Panc1 (cell line): ENCODE measurements around the gene HDAC6. TPM values are rescaled to one million over a fixed set of nuclear protein-coding genes. Genes with fewer than 3 reads are reported as not detected.

Source experiments
- ATAC-seq: fragments of 200-7000 bp; cut with Tn5 transposase; 2 replicates; pipeline ENCODE4 v1.9.1; 2020; ENCODE audit warnings: mild to moderate bottlenecking, moderate library complexity
- BruUV-seq: library from RNA; stranded (reverse); fragments of 400-500 nt; replicated peaks from 2 replicates; lab custom pipeline; 2021; lab: Mats Ljungman, UMichigan
- CTCF ChIA-PET: fragments of 300-600 bp; sonication (Branson Sonifier 250); formaldehyde crosslinking; loops from one replicate; lab custom pipeline; 2022; ENCODE audit warnings: antibody characterized with exemption; lab: Charles Lee
- POLR2A ChIA-PET: fragments of 300-600 bp; sonication (Branson Sonifier 250); formaldehyde crosslinking; loops from one replicate; lab custom pipeline; 2022; ENCODE audit warnings: antibody characterized with exemption; lab: Charles Lee
- DNase-seq: peaks from one replicate; pipeline ENCODE4 v3.0.0-alpha.2; 2010; ENCODE audit warnings: low read depth, low spot score
- H3K27ac ChIP-seq: 2 replicates; pipeline ENCODE4 v1.5.1; 2011; ENCODE audit warnings: mild to moderate bottlenecking, low read length, inconsistent platforms
- H3K27me3 ChIP-seq: fragments of 200-500 bp; sonication (Bioruptor generic); 2 replicates; pipeline ENCODE4 v1.6.0; 2014; ENCODE audit warnings: low read length, inconsistent platforms; ENCODE audit not compliant: control insufficient read depth, insufficient read depth
- H3K36me3 ChIP-seq: fragments of 200-500 bp; sonication (Bioruptor generic); 2 replicates; pipeline ENCODE4 v1.5.1; 2014; ENCODE audit warnings: inconsistent platforms, mild to moderate bottlenecking, low read length, moderate library complexity; ENCODE audit not compliant: control insufficient read depth, insufficient read depth
- H3K4me1 ChIP-seq: 2 replicates; pipeline ENCODE4 v1.5.1; 2011; ENCODE audit warnings: inconsistent platforms, mild to moderate bottlenecking, low read length, moderate library complexity; ENCODE audit not compliant: control insufficient read depth, insufficient read depth
- H3K4me3 ChIP-seq, 2 experiments: 2 replicates each; pipeline ENCODE4 v1.5.1; 2011 to 2012; ENCODE audit warnings: low read depth in 2 of 2, low read length in 2 of 2, mild to moderate bottlenecking in 2 of 2, inconsistent platforms in 1 of 2, moderate library complexity in 1 of 2
- H3K9me3 ChIP-seq: fragments of 200-500 bp; sonication (Bioruptor generic); 2 replicates; pipeline ENCODE4 v1.5.1; 2014; ENCODE audit warnings: low read depth, mild to moderate bottlenecking, inconsistent platforms, low read length, moderate library complexity; ENCODE audit not compliant: control insufficient read depth, insufficient read depth
- POLR2AphosphoS5 ChIP-seq: IDR thresholded peaks from 2 replicates; pipeline ENCODE4 v1.6.1; 2012; ENCODE audit warnings: mild to moderate bottlenecking, low read depth, low read length, moderate library complexity
- REST ChIP-seq, 2 experiments: IDR thresholded peaks; 2 replicates each; pipeline ENCODE4 v1.6.1; 2011 to 2012; ENCODE audit warnings: low read depth in 2 of 2, control low read depth in 1 of 2, low read length in 1 of 2, mild to moderate bottlenecking in 1 of 2, moderate library complexity in 1 of 2; ENCODE audit not compliant: insufficient read depth in 1 of 2
- SIN3A ChIP-seq: IDR thresholded peaks from 2 replicates; pipeline ENCODE4 v1.6.1; 2012; ENCODE audit warnings: low read depth, mild to moderate bottlenecking, low read length, moderate library complexity, borderline replicate concordance; ENCODE audit not compliant: insufficient read depth
- TCF7L2 ChIP-seq: IDR thresholded peaks from 2 replicates; pipeline ENCODE4 v1.6.1; 2011; ENCODE audit warnings: mild to moderate bottlenecking, low read depth, low read length, inconsistent platforms
- in situ Hi-C: cut with HindIII; loops from 2 replicates; pipeline ENCODE4 v1.10.0; 2016; ENCODE audit warnings: low sequenced_read_pairs, low pct_unique_long_range_greater_than_20kb
- intact Hi-C: fragments of 100-400 bp; cut with micrococcal nuclease; formaldehyde crosslinking; loops from one replicate; pipeline ENCODE4 v1.10.0; 2022; ENCODE audit not compliant: unreplicated experiment
- total RNA-seq: library from RNA; stranded (reverse); gene quantifications from one replicate; pipeline ENCODE4 v1.2.1, GENCODE V29; 2021; ENCODE audit not compliant: unreplicated experiment
- TF ChIP-seq, protein P1 (sequence below): fragments of 450-650 bp; IDR thresholded peaks from 2 replicates; pipeline ENCODE4 v1.5.1; 2017; ENCODE audit warnings: mild to moderate bottlenecking

Gene HDAC6
- total RNA-seq, 1 experiment from 2014 or later: 97.1 TPM

- ATAC-seq (no peak), DNase-seq (no peak)
- no peaks in the 10 kb centered on the region for H3K36me3 ChIP-seq
- ChIA-PET POLR2A (no interaction called here), CTCF (no interaction called here)
- no peak overlapping the region for H3K4me3 ChIP-seq
- no peak overlapping the region for H3K27ac ChIP-seq
- TF ChIP-seq REST (IDR thresholded peaks at IDR 0.05; ENCODE audit: insufficient read depth in 1 of 2, low read depth in 2 of 2, low read length in 1 of 2): no peak
- TF ChIP-seq, protein P1, sequence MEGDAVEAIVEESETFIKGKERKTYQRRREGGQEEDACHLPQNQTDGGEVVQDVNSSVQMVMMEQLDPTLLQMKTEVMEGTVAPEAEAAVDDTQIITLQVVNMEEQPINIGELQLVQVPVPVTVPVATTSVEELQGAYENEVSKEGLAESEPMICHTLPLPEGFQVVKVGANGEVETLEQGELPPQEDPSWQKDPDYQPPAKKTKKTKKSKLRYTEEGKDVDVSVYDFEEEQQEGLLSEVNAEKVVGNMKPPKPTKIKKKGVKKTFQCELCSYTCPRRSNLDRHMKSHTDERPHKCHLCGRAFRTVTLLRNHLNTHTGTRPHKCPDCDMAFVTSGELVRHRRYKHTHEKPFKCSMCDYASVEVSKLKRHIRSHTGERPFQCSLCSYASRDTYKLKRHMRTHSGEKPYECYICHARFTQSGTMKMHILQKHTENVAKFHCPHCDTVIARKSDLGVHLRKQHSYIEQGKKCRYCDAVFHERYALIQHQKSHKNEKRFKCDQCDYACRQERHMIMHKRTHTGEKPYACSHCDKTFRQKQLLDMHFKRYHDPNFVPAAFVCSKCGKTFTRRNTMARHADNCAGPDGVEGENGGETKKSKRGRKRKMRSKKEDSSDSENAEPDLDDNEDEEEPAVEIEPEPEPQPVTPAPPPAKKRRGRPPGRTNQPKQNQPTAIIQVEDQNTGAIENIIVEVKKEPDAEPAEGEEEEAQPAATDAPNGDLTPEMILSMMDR: no peak
- no peak for TF ChIP-seq SIN3A
- TF ChIP-seq TCF7L2: no peak
- TF ChIP-seq POLR2AphosphoS5: no peak
- no TSS peak for BruUV-seq
- H3K9me3 ChIP-seq: no peaks in the 10 kb centered on the region
- in situ Hi-C loops: no loop called here
- H3K27me3 ChIP-seq: no peaks in the 10 kb centered on the region
- intact Hi-C loops: no loop called here
- 0 out of 2 replicates have a peak, but pooled peaks cover 7% of the 10 kb centered on the region for H3K4me1 ChIP-seq
Observed at GRCh38 chrX:48798318-48798717, 3.5 kb upstream of the HDAC6 start.

GRCh38 chrX:48800574-48801279 is 1.1 kb upstream of the HDAC6 start:
- in situ Hi-C loops: no loop called here
- intact Hi-C loops: no loop called here
- TSS peak; percentile 95 for BruUV-seq
- no peak for DNase-seq
- CTCF ChIA-PET: no interaction called here
- TF ChIP-seq, protein P1: no peak
- TF ChIP-seq TCF7L2: no peak
- TF ChIP-seq REST (IDR thresholded peaks at IDR 0.05; ENCODE audit: insufficient read depth in 1 of 2, low read depth in 2 of 2, low read length in 1 of 2): no peak
- no peak for TF ChIP-seq SIN3A
- no peak for TF ChIP-seq POLR2AphosphoS5
- Histone ChIP-seq H3K27ac (peak overlapping the region; percentile 95), H3K4me3 (peak overlapping the region; percentile 62 to 76), H3K9me3 (no peaks in the 10 kb centered on the region), H3K36me3 (peaks cover 3% of the 10 kb centered on the region; the same call in 1 of the 2 replicates), H3K4me1 (0 out of 2 replicates have a peak, but pooled peaks cover 3% of the 10 kb centered on the region), H3K27me3 (no peaks in the 10 kb centered on the region)
- no peak for ATAC-seq
- POLR2A ChIA-PET: interaction anchor here (0.6 kb wide), 1 partner anchor 11 kb away, joined by 5 read pairs; no protein-coding TSS in a partner anchor
